Activated naive CD4-positive, alpha-beta T cell treated with Interleukin-2 at 50 U/mL for 16 hours (primary cell): ENCODE measurements around the gene CALM1.

ENCODE experiments used
- DNase-seq: peaks from one replicate; pipeline ENCODE4 v3.0.0-alpha.2; 2020

Gene CALM1

DNA sequence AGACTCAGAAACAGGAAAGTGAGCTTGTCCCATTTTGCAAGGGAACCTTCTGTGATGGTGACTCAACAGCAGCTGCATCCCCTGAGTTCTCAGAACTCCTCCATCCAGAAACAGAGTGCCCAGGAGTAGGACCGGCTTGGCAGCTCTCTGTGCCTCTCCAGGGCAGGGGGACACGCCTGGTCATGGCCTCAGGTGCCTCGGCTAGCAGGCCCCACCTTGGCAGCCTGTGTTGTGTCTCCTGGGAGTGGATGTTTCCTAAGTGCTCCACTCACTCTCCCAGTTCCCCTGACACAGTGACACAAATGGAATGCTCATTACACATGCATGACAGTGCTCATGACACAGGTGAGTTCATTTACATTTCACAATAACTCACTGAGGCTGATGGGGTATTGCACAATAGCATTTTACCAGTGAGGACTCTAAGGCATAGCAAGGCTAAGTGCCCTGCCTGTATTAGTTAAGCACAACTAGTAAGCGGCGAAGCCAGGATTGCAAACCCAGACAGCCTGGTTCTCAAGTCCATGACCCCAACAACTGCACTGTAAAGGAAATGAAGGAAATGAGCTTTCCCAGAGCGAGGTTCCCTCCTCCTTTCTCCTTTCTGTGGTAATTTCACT is 47.4 kb downstream of the CALM1 start:
- no peak for DNase-seq

DNA sequence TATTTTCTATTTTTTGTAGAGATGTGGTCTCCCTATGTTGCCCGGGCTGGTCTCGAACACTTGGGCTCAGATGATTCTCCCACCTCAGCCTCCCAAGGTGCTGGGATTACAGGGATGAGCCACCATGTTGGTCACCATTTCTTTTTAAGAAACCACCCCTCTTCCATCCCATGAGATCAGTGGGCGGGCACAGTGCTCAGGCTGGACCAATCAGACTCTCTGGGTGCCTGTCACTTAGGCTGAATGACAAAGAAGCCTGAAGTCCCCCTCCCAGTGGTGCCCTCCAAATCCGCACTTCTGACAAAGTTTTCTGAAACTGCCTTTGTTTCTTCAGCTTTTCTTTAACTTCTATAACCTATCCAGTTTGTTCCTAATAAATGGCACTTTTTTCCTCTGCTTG is 48.2 kb downstream of the CALM1 start:
- DNase-seq, result no peak

DNA sequence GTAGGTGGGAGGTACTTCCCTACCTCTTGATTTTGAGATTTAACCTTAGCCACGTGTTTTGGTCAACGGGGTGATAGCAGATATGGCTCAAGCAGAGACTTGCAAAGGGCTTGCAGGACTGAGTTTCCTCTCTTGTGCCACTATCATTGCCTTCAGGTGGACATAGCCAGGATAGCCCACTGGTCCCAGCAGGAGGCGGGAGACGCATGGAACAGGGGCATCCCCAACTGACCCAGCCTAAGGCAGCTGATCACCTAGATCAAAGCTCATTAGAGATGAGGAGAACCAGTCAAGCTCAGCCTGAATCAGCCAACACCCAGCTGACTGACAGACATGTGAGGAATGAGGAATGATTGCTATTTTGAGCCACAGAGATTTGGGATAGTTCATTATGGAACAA is 49.6 kb downstream of the CALM1 start:
- no peak for DNase-seq

DNA sequence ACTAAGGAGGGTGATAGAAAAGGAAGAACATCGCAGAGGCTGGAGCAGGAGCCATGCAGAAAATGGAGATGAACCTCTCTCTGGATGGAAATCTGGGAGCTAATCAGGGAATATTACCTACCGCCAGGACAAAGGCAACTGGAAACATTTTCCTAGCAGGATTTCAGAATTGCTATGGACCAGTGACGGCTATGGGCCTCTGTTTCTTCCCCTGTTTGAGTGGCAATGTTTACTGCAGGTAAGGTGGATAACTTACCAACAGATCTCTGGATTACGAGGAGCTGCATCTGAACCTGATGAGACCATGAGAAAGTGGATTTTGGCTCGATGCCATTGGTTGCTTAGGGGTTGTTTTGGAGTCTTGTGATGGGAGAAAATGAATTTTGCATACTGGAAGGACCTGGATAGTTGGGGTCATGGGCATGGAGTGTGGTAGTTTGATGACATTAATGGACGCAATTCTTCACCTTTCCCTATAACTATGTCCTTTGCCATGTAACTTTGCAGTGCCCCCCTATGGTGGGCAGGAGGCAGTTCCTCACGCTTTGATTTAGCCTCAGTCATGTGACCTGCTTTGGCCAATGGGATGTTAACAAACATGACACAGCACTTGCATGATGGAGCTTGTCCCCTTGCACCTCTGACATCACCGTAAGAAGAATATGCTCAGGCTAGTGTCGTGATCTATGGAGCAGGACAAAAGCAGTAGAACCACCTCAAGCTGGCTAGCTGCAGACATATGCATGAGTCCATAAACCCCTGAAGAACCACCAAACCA is 51.1 kb downstream of the CALM1 start:
- no peak for DNase-seq

DNA sequence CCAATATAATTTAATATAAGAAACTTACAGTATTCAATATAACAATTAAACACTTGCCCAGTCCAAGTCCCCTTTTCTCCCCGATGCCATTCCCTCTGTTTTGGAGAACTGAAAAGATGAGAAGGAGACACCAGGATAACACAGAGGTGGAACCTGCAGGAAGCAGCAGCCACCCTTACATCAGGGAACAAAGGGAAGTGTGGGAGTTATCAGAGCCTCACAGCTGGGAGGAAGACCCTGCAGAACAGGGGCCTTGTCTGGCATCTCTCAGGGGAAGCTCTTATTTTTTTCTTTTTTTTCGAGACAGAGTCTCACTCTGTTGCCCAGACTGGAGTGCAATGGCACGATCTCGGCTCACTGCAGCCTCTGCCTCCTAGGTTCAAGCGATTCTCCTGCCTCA is 52.6 kb downstream of the CALM1 start:
- DNase-seq, result no peak

DNA sequence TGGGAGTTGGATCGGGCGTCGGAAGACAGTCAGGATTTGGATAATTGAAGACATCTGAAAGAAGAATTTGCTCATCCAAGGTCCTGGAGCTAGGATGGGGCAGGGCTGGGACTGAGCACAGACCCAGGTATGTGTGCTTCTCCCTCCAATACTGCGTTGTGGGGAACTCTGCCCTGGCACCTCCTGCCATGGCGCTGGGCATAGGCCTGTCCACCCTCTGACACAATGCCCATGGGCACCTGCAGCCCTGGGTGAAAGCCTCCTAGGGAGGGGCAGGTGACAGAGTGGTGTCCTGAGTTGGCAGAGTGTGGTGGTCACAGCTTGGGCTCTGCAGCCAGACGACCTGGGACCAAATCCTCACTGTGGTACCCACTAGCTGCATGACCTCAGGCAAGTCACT is 53.3 kb downstream of the CALM1 start:
- DNase-seq, result no peak

DNA sequence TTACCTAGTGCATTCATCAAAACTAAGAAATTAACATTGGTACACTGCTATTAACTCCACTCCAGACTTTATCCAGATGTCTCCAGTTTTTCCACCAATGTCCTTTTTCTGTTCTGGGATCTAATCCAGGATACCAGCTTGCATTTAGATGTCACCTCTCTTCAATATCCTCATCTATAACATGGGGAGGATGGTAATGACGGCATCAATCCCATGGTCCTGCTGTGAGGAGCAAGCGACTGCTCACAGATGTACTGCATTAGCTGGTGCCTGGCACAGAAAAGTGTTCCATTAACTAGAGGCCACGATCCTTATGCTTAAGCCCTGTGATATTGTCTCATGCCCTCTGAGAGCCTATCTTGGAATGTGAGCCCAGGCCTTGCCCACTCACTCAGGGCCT is 53.8 kb downstream of the CALM1 start:
- no peak for DNase-seq

DNA sequence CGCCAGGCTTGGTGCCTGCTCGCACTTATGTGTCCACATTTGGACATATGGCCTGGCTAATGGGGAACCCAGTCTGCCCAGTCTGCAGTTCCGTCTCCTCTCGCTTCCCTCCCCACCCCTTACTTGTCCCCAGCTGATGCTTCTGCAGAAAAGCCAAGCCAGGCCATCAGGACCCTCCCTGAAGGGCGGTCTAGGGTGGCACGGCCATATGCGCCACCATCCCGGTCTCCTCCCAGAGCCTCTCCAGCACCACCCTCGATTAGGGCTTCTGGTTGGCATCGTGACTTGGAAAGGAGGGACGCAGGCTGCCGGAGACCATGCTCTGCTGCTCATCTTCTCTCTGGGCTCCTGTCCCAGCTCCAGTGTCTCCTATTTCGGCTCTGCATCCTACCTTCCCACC is 54.6 kb downstream of the CALM1 start:
- DNase-seq, result no peak

DNA sequence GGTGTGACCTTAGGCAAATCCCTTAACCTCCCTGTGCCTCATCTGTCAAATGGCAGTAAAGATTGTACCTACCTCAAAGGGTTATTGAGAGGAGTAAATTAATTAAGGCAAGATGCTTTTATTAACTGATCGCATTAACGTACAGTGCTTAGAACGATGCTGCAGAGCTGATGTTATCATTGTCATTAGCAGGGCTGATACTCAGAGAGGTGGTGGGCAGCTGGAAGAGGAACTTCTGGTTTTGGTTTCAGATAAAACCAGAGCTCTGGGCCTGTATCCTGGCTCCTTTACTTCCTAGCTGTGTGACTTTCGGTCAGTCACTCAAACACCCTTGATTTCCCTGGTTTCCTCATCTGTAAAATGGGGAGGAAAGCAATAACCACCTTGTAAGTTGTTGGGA is 55.1 kb downstream of the CALM1 start:
- DNase-seq, result no peak

DNA sequence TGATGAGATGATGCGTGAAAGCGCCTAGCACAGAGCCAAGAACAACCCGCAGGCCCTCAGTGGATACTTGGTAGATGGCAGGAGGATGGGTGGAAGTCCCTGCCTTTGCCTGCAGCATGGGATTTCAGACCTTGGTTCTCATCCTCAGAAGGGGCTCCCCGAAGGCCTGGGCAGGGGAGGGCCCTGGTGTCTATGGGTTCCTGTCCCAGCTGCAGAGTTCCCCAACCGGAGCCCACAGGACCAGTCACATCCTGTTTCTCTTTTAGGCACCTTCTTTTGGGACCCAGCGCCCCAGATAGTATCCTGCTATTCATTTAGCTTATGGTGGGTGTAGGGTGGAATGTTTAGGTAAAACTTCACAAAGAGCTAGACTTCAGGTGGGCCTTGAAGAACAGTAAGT is 55.5 kb downstream of the CALM1 start:
- DNase-seq, result no peak

DNA sequence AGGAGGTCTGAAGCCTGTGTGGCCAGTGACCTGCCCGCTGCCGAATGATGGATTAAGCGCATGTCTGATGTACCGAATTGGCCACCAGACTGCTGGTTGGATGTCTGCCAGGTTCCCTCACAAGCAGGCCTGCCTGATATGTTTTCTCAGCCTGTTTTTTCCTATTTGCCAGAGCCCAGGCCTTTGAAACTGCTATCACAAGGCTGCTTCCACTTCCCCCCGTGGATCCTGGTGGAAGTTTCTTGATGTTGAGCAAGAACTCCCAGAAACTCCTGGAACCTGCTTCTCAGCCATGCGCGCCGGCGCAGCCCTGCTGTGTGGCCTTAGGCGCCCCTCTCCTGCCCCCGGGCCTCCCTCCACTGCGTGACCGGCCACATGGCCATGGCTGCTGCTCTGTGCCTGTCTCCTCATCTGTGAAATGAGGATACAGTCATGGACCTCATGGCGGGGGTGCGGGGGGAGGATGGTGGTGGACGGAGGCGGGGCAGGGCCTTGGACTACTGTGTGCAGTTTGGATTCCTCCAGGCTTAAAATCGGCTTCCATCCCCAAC is 56.6 kb downstream of the CALM1 start:
- DNase-seq, result no peak

DNA sequence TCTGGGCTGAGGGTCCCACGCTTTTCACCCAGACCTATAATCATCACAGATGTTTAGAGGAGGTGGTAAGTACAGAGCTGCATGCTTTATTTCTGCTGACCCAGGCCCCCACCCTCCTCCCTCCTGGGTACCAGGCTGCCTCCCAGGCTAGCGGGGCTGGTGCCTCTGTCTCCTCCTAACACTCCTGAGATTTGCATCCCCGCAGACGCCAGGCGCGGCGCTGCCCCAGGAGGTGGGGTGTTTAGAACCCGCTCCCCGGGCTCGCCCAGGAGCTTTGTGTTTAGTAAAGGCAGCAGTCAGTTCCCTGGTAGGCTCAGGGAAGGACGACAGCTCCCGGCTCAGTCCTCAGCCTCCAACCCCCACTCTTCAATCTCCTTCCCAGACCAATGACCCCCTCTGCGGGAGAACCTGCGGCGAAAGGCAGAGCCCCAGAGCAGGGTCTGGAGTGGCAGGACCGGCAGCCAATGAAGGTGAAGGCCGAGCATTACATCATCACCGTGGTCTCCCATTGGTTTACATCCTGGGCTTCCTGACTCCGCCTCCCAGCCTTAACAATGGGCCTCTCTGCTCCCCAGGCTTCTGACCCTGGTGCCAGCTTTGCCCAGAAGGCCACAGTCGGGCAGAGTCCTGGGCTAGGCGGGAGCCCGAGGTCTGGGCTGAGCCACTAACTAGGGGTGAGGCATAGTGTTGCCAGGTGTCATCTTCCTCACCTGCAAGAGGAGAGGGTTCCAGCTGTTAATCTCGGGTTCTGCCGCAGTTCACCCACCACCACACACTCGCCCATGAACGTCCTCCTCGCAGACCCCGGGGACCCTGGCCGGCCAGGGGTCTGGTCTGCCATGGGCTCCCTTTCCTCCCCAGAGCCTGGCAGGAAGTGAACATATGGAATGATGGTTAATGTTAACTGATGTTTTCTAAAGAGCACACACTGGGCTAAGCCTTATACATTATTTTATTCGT is 57.5 kb downstream of the CALM1 start:
- no peak for DNase-seq

DNA sequence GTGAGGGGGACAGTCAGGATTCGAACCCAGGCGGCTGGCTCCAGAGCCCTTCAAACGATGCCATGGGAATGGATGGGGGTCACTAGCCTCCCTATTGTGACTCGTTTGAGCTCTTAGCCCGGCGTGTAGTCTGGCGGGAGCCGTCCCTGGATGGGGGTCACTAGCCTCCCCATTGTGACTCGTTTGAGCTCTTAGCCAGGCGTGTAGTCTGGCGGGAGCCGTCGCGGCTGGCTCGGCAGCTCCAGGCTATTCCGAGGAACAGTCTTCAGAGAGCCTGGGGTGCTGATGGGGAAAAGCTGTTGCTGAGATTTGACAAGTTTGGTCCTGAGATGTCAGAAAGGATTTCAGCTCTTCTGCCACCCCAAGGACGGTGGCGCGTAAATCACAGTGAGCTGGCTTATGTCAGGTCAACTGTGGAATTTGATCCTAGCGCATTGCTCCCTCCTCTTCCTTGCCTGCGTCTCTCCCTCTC is 58.3 kb downstream of the CALM1 start:
- no peak for DNase-seq

DNA sequence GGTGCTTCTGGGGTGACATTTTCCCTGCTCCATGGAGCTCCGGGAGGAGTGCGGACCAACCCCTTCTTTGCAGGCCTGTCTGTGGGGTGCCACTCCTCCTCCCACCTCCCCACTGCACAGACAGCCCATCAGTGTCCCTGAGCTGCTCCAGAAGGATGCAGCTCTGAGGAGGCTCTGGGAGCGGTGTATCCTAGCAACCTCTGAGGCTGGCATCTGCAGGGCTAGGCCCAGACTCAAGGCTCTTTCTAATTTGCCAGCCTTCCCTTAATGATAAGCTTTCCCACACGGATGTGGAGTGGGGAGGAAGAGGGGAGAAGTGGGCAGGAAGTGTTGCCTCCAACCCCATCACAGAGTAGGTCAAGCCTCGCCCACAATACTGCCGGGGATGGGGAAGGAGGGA is 59.7 kb downstream of the CALM1 start:
- no peak for DNase-seq

DNA sequence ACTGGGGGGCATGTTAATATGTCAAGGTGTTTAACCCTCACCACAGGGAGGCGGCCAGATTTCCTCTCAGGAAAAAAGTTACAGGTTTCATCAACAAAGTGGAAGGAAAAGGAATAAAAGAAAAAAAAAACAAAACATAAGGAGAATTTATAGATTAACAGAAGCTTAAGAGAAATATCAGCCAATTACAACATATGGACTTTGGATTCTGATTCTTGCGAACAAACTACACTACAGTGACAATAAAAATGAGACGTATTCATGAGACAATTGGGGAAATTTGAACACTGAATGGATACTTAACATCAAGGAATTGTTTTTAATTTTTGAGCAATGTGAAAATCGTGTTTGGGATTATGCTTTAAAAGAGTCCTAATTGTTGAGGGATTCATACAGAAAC is 60.4 kb downstream of the CALM1 start:
- no peak for DNase-seq
